ENCODE measurements around the gene GPC6. TPM values are rescaled to one million over a fixed set of nuclear protein-coding genes. Genes with fewer than 3 reads are reported as not detected.

GPC6 gene
- total and polyA plus RNA-seq, 2 donors (not counting 3 experiments of a cell fraction or from before 2014, with no cell fraction given), result 0.01 TPM; not detected in 1

DNA sequence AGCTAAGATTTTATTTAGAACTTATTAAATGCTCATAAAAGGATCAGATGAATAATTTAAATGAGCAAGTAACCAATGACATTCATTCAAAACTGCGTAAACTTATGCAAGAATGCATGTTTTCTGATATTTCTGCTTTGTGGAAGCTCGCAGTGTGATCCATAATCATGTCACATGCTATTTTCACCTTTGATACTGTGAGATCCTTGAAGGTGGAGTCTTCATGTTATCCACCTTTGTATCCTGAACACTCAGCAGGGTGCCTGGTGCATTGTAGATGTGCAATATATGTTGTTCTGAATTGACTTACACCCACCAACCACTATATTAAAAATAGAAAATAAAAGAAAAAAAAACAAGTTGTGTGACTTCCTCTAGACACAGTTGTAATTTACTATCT lies 919.4 kb downstream of the GPC6 start:
- DNase-seq (ENCODE audit: low read depth, low spot score) (no peak), FAIRE-seq (no peak)
- H3K9me3 ChIP-seq (replicated peaks; ENCODE audit: control insufficient read depth, insufficient read depth, low read length), result no peaks in the 10 kb centered on the region
- no peak overlapping the region for H3K4me3 ChIP-seq (replicated peaks in 1 of 3; ENCODE audit: insufficient read depth in 1 of 3, low read depth in 1 of 3, low read length in 3 of 3)
- dilution Hi-C loops (cut with MboI; ENCODE audit: extremely low pct_ligation_motif_present, low sequenced_read_pairs), result no loop called here
- POLR2A ChIA-PET, result no interaction called here
- intact Hi-C loops (cut with micrococcal nuclease), result no loop called here
- TF ChIP-seq POLR2A (IDR thresholded peaks at IDR 0.05; ENCODE audit: low read depth, low read length) (no peak), FOS (IDR thresholded peaks at IDR 0.05; ENCODE audit: borderline replicate concordance, insufficient read depth, low read length) (no peak), EZH2 (IDR thresholded peaks at IDR 0.05; ENCODE audit: borderline replicate concordance, low read depth, low read length, severe bottlenecking) (no peak), MAX (IDR thresholded peaks at IDR 0.05; ENCODE audit: insufficient read depth, insufficient read length) (no peak), GATA2 (IDR thresholded peaks at IDR 0.05; ENCODE audit: insufficient read depth, insufficient read length, low read depth, low read length) (no peak), POLR2AphosphoS5 (IDR thresholded peaks at IDR 0.05; ENCODE audit: insufficient read depth, low read depth, low read length) (no peak), MYC (IDR thresholded peaks at IDR 0.05; ENCODE audit: low read depth, low read length) (no peak), JUN (IDR thresholded peaks at IDR 0.05; ENCODE audit: borderline replicate concordance, insufficient read depth, insufficient read length, low read depth) (no peak)
- TF ChIP-seq, protein P1, sequence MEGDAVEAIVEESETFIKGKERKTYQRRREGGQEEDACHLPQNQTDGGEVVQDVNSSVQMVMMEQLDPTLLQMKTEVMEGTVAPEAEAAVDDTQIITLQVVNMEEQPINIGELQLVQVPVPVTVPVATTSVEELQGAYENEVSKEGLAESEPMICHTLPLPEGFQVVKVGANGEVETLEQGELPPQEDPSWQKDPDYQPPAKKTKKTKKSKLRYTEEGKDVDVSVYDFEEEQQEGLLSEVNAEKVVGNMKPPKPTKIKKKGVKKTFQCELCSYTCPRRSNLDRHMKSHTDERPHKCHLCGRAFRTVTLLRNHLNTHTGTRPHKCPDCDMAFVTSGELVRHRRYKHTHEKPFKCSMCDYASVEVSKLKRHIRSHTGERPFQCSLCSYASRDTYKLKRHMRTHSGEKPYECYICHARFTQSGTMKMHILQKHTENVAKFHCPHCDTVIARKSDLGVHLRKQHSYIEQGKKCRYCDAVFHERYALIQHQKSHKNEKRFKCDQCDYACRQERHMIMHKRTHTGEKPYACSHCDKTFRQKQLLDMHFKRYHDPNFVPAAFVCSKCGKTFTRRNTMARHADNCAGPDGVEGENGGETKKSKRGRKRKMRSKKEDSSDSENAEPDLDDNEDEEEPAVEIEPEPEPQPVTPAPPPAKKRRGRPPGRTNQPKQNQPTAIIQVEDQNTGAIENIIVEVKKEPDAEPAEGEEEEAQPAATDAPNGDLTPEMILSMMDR (IDR thresholded peaks at IDR 0.05; ENCODE audit: extremely low read depth in 1 of 2, insufficient read depth in 1 of 2, low read depth in 1 of 2, low read length in 2 of 2), result no peak
- no peak overlapping the region for H3K9ac ChIP-seq (replicated peaks; ENCODE audit: extremely low read depth, insufficient read depth, low read length)
- H3K27me3 ChIP-seq (ENCODE audit: control insufficient read depth in 2 of 2, insufficient read depth in 2 of 2, low read length in 2 of 2), result no peaks in the 10 kb centered on the region
- CTCF ChIA-PET, result no interaction called here
- H4K20me1 ChIP-seq (replicated peaks; ENCODE audit: control insufficient read depth, extremely low read depth, insufficient read depth, low read length), result no peaks in the 10 kb centered on the region
- no peak overlapping the region for H3K27ac ChIP-seq (ENCODE audit: insufficient read depth, low read depth, low read length)
- H3K79me2 ChIP-seq (ENCODE audit: control insufficient read depth, insufficient read depth, low read length), result no peaks in the 10 kb centered on the region
- H2AFZ ChIP-seq (ENCODE audit: low read depth, low read length), result no peak overlapping the region
- no peaks in the 10 kb centered on the region for H3K4me1 ChIP-seq (ENCODE audit: control insufficient read depth, extremely low read depth, insufficient read depth, low read length)
- H3K4me2 ChIP-seq (ENCODE audit: insufficient read depth, low read length), result no peak overlapping the region
- no peaks in the 10 kb centered on the region for H3K9me1 ChIP-seq (replicated peaks; ENCODE audit: control insufficient read depth, extremely low read depth, insufficient read depth, low read length)
- BruUV-seq (replicated peaks), result no TSS peak
- no peaks in the 10 kb centered on the region for H3K36me3 ChIP-seq (ENCODE audit: control insufficient read depth in 2 of 2, extremely low read depth in 1 of 2, insufficient read depth in 2 of 2, low read length in 2 of 2)

Data from endothelial cell of umbilical vein (primary cell).